HUES48 (cell line): Measurements from ENCODE around the gene ALOXE3.
"Not testable (repeated sequence)": the region's sequence is repeated elsewhere in the genome, so short reads cannot be mapped to it uniquely, and the experiment has no call there.

ENCODE experiments used
- H3K27ac ChIP-seq: one replicate; pipeline ENCODE4 v1.7.0; 2013; ENCODE audit warnings: low read depth, low read length, inconsistent platforms
- H3K27me3 ChIP-seq: 2 replicates; pipeline ENCODE4 v1.6.1; 2013; ENCODE audit warnings: mild to moderate bottlenecking, low read length; ENCODE audit not compliant: control insufficient read depth, insufficient read depth
- H3K36me3 ChIP-seq: 2 replicates; pipeline ENCODE4 v1.6.1; 2013; ENCODE audit warnings: low read length; ENCODE audit not compliant: control insufficient read depth, insufficient read depth
- H3K4me1 ChIP-seq: 2 replicates; pipeline ENCODE4 v1.6.1; 2013; ENCODE audit warnings: mild to moderate bottlenecking, low read length; ENCODE audit not compliant: control insufficient read depth, insufficient read depth
- H3K4me3 ChIP-seq: 2 replicates; pipeline ENCODE4 v1.5.1; 2013; ENCODE audit warnings: mild to moderate bottlenecking, low read depth, low read length
- H3K9ac ChIP-seq: 2 replicates; pipeline ENCODE4 v1.6.1; 2013; ENCODE audit warnings: mild to moderate bottlenecking, low read depth, low read length, moderate library complexity
- H3K9me3 ChIP-seq: 2 replicates; pipeline ENCODE4 v1.6.1; 2013; ENCODE audit warnings: low read length; ENCODE audit not compliant: control insufficient read depth, insufficient read depth

ALOXE3 gene

GRCh38 chr17:8082292-8082691 is 36.0 kb downstream of the ALOXE3 start:
- H3K27me3 ChIP-seq, result peaks cover 12% of the 10 kb centered on the region

GRCh38 chr17:8081876-8082275 is 36.4 kb downstream of the ALOXE3 start:
- Histone ChIP-seq H3K9ac (no peak overlapping the region), H3K27ac (no peak overlapping the region), H3K4me1 (peaks cover 5% of the 10 kb centered on the region; the same call in 1 of the 2 replicates), H3K9me3 (no peaks in the 10 kb centered on the region), H3K27me3 (peaks cover 16% of the 10 kb centered on the region), H3K4me3 (no peak overlapping the region), H3K36me3 (no peaks in the 10 kb centered on the region)

More at GRCh38 chr17:8082292-8082691, 36.0 kb downstream of the ALOXE3 start:
- Histone ChIP-seq H3K9ac (no peak overlapping the region), H3K4me1 (peaks cover 5% of the 10 kb centered on the region; the same call in 1 of the 2 replicates), H3K4me3 (no peak overlapping the region), H3K9me3 (no peaks in the 10 kb centered on the region), H3K27ac (no peak overlapping the region), H3K36me3 (no peaks in the 10 kb centered on the region)

- Histone ChIP-seq H3K36me3 (no peaks in the 10 kb centered on the region), H3K4me3 (no peak overlapping the region), H3K9me3 (no peaks in the 10 kb centered on the region), H3K4me1 (peaks cover 5% of the 10 kb centered on the region; the same call in 1 of the 2 replicates), H3K9ac (no peak overlapping the region), H3K27me3 (peaks cover 27% of the 10 kb centered on the region), H3K27ac (no peak overlapping the region)
Measured at GRCh38 chr17:8080799-8081219, 37.5 kb downstream of the ALOXE3 start.

- Histone ChIP-seq H3K27me3 (peaks cover 32% of the 10 kb centered on the region), H3K36me3 (no peaks in the 10 kb centered on the region), H3K9me3 (no peaks in the 10 kb centered on the region), H3K9ac (no peak overlapping the region), H3K27ac (no peak overlapping the region), H3K4me1 (peaks cover 5% of the 10 kb centered on the region; the same call in 1 of the 2 replicates), H3K4me3 (peak overlapping the region; percentile 78)
Measured at GRCh38 chr17:8080208-8080798, 38.0 kb downstream of the ALOXE3 start.

- Histone ChIP-seq H3K4me1 (peaks cover 5% of the 10 kb centered on the region; the same call in 1 of the 2 replicates), H3K4me3 (peak overlapping the region; percentile 78), H3K27ac (no peak overlapping the region), H3K9me3 (no peaks in the 10 kb centered on the region), H3K36me3 (no peaks in the 10 kb centered on the region), H3K27me3 (peaks cover 40% of the 10 kb centered on the region), H3K9ac (no peak overlapping the region)
Measured at GRCh38 chr17:8079291-8080207, 38.8 kb downstream of the ALOXE3 start.

GRCh38 chr17:8077939-8078338 is 40.4 kb downstream of the ALOXE3 start:
- peaks cover 56% of the 10 kb centered on the region for H3K27me3 ChIP-seq
- not testable (repeated sequence) for H3K27ac ChIP-seq, H3K9me3 ChIP-seq, H3K4me3 ChIP-seq, H3K9ac ChIP-seq, H3K36me3 ChIP-seq
- peaks cover 10% of the 10 kb centered on the region for H3K4me1 ChIP-seq

- H3K9ac ChIP-seq, result no peak overlapping the region
- no peaks in the 10 kb centered on the region for H3K36me3 ChIP-seq
- peaks cover 68% of the 10 kb centered on the region for H3K27me3 ChIP-seq
Measured at GRCh38 chr17:8076502-8077266, 41.6 kb downstream of the ALOXE3 start.

GRCh38 chr17:8075574-8076342 is 42.6 kb downstream of the ALOXE3 start:
- Histone ChIP-seq H3K4me3 (no peak overlapping the region), H3K9me3 (no peaks in the 10 kb centered on the region), H3K27ac (no peak overlapping the region), H3K36me3 (no peaks in the 10 kb centered on the region), H3K27me3 (peaks cover 78% of the 10 kb centered on the region), H3K9ac (no peak overlapping the region), H3K4me1 (peaks cover 16% of the 10 kb centered on the region)

More at GRCh38 chr17:8076502-8077266, 41.6 kb downstream of the ALOXE3 start:
- Histone ChIP-seq H3K9me3 (no peaks in the 10 kb centered on the region), H3K4me3 (no peak overlapping the region), H3K27ac (no peak overlapping the region), H3K4me1 (peaks cover 16% of the 10 kb centered on the region)

GRCh38 chr17:8075081-8075480 is 43.2 kb downstream of the ALOXE3 start:
- H3K27me3 ChIP-seq, result peaks cover 80% of the 10 kb centered on the region
- H3K9ac ChIP-seq, result no peak overlapping the region
- no peaks in the 10 kb centered on the region for H3K36me3 ChIP-seq
- H3K27ac ChIP-seq, result no peak overlapping the region
- no peaks in the 10 kb centered on the region for H3K9me3 ChIP-seq
- peaks cover 12% of the 10 kb centered on the region for H3K4me1 ChIP-seq
- H3K4me3 ChIP-seq, result no peak overlapping the region

- Histone ChIP-seq H3K27me3 (peaks cover 81% of the 10 kb centered on the region), H3K9ac (no peak overlapping the region)
Measured at GRCh38 chr17:8074554-8074953, 43.8 kb downstream of the ALOXE3 start.

More at GRCh38 chr17:8074554-8074953, 43.8 kb downstream of the ALOXE3 start:
- Histone ChIP-seq H3K36me3 (no peaks in the 10 kb centered on the region), H3K4me1 (peaks cover 11% of the 10 kb centered on the region), H3K27ac (no peak overlapping the region), H3K9me3 (no peaks in the 10 kb centered on the region), H3K4me3 (no peak overlapping the region)
